Measurements from ENCODE around the gene MYO1D.
"Not testable (repeated sequence)": the region's sequence is repeated elsewhere in the genome, so short reads cannot be mapped to it uniquely, and the experiment has no call there.

Gene MYO1D

GRCh38 chr17:32563583-32563982 lies 313.3 kb downstream of the MYO1D start:
- no peak for DNase-seq

- no peak for DNase-seq
Observed at GRCh38 chr17:32558997-32559650, 317.8 kb downstream of the MYO1D start.

GRCh38 chr17:32558326-32558955 lies 318.5 kb downstream of the MYO1D start:
- no peak for DNase-seq

- no peak for DNase-seq
Observed at GRCh38 chr17:32555611-32556310, 321.2 kb downstream of the MYO1D start.

GRCh38 chr17:32553168-32553567 lies 323.8 kb downstream of the MYO1D start:
- DNase-seq: peak; percentile 46

- DNase-seq: no peak
Observed at GRCh38 chr17:32552280-32552679, 324.6 kb downstream of the MYO1D start.

GRCh38 chr17:32551186-32551955 lies 325.6 kb downstream of the MYO1D start:
- no peak for DNase-seq

GRCh38 chr17:32549559-32549958 lies 327.4 kb downstream of the MYO1D start:
- no peak for DNase-seq

GRCh38 chr17:32546031-32546444 lies 330.9 kb downstream of the MYO1D start:
- DNase-seq: peak; percentile 3

GRCh38 chr17:32542186-32542585 lies 334.7 kb downstream of the MYO1D start:
- no peak for DNase-seq

- DNase-seq: no peak
Observed at GRCh38 chr17:32541640-32542039, 335.3 kb downstream of the MYO1D start.

GRCh38 chr17:32536736-32537643 lies 339.9 kb downstream of the MYO1D start:
- no peak for DNase-seq

- no peak for DNase-seq
Observed at GRCh38 chr17:32533296-32533695, 343.6 kb downstream of the MYO1D start.

- DNase-seq: peak; percentile 74
Observed at GRCh38 chr17:32529604-32530003, 347.3 kb downstream of the MYO1D start.

- no peak for DNase-seq
Observed at GRCh38 chr17:32528825-32529224, 348.1 kb downstream of the MYO1D start.

GRCh38 chr17:32527146-32527545 lies 349.8 kb downstream of the MYO1D start:
- no peak for DNase-seq

- no peak for DNase-seq
Observed at GRCh38 chr17:32525122-32525521, 351.8 kb downstream of the MYO1D start.

- DNase-seq: not testable (repeated sequence)
Observed at GRCh38 chr17:32524553-32524880, 352.4 kb downstream of the MYO1D start.

- DNase-seq: no peak
Observed at GRCh38 chr17:32523827-32524552, 352.9 kb downstream of the MYO1D start.

- DNase-seq: no peak
Observed at GRCh38 chr17:32523017-32523680, 353.8 kb downstream of the MYO1D start.

- no peak for DNase-seq
Observed at GRCh38 chr17:32520737-32521404, 356.1 kb downstream of the MYO1D start.

All from DMS153 (cell line).